Measurements from ENCODE around the gene H6PD. TPM values are rescaled to one million over a fixed set of nuclear protein-coding genes. Genes with fewer than 3 reads are reported as not detected.
A peak's percentile ranks its signal among the peaks of the same experiment; 100 is the strongest.

Gene H6PD
- total RNA-seq, 1 donor from 2014 or later: 21.3 TPM

DNA sequence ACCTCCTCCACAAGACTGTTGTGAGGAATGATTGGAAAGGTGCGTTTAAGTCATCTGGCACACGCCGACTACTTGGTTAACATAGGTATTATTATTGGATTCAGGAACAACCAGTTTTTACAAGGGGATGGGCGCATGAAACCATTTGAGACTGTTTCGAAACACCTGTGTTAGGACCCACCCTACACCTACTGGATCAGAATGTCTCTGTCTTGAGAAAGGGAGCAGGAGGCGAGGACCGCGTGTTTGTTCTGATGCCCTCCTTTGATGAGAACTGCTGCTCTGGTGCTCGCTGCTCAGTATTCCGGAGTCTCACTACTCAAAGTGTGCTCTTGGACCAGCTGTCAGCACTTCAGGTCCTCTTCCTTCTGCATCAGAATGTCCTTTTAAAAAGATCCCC lies 7.3 kb downstream of the H6PD start:
- no peak for DNase-seq

DNA sequence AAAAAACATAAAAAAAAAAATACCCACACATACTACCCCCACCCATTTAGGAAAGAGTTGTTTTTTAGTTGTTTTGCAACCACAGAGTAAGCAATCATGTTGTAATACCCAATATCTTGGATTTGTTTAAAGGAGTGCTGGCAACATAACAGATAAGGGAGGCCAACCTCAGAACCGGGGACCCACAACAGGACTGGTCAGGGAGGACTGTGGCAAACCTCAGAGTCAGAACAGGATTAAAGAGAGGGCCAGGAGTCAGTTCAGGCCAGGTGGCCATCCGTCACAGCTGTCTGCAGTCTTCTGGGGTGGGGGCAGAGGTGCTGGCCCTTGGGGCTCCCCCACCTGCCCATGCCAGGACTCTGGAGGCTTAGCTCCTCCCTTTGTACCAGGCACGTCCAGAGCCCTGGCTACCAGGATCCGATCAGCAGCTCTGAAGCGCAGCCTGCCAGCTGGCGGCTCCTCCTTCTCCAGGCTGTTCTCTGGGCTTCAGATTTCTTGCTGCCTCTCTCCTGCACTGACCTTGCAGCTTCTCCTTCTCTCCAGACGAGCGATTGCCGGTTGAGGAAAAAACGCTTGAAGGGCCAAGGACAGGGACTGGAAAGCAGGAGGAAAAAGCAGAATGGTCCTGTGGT lies 7.9 kb downstream of the H6PD start:
- no peak for DNase-seq

DNA sequence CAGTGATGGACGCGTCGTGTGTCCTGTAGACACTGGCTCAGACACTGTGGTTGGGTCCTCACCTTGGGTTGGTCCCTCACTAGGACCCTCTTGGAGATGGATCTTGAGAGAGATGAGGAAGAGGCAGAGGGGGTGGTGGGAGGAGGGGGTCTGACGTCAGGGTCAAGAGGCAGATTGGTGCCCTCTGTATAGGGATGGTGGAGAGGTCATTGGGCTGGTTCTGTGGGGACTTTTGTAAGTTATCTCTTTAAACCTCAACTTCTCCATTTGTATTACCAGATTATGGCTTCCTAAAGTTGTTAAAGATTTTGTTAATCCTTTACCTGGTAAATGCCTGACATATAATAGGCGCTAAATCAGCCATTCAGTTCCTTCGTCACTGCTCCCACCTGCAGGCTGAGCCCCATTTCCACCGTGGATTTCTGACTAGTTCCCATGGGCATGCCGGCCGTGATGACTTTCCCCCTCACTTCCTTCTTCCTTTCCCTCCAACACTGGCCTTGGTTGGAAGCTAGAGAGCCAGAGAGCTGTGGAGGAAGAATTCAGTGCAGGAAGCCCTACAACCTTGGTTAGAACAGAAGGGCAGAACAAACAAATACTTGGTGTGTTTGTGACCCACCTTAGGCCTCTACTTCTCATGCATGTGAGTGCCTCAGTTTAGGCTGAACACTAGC lies 8.6 kb downstream of the H6PD start:
- no peak for DNase-seq

DNA sequence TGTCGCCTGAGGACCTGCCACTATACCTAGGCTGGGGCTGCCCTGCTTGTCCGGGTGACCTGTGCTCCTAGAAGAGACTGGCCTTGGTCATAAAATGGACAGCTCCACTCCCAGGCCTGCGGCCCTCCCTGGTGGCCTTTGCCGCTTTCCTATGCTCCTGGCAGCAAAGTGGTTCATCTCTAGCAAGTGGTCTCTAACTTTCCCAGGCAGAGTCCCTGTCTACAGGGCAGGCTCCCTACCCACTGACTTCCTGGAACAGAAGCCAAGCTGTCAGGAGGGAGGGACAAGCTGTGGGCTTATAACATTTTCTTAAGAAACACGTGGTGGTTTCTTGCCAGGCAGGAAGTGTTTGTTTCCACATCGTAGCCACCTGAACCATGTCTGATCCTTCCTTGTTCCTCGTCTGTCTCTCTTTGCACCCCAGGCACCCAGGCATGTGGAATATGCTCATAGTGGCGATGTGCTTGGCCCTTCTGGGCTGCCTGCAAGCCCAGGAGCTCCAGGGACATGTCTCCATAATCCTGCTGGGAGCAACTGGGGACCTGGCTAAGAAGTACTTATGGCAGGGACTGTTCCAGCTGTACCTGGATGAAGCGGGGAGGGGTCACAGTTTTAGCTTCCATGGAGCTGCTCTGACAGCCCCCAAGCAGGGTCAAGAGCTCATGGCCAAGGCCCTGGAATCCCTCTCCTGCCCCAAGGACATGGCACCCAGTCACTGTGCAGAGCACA lies 10.1 kb downstream of the H6PD start:
- DNase-seq: peak; percentile 51

DNA sequence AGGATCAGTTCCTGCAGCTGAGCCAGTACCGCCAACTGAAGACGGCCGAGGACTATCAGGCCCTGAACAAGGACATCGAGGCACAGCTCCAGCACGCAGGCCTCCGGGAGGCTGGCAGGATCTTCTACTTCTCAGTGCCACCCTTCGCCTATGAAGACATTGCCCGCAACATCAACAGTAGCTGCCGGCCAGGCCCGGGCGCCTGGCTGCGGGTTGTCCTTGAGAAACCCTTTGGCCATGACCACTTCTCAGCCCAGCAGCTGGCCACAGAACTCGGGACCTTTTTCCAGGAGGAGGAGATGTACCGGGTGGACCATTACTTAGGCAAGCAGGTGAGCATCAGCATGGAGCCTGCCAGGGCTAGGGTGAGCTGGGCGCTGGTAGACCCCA lies 10.7 kb downstream of the H6PD start:
- DNase-seq: no peak

DNA sequence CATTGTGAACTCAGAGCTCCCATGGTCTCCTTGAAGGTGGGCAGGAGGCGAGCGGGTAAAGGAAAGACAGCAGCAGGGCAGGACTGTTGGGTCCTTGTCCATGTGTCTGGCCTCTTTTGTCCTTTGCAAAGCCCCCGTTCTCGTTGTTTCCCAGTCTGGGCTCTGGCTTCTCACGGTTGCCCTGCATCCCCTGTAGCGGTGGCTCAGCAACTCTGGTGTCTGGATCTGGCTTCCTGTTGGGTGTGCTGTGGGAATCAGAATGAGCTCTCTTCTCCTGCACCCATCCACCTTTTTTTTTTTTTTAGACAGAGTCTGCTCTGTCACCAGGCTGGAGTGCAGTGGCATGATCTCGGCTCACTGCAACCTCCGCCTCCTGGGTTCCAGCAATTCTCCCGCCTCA lies 11.1 kb downstream of the H6PD start:
- no peak for DNase-seq

DNA sequence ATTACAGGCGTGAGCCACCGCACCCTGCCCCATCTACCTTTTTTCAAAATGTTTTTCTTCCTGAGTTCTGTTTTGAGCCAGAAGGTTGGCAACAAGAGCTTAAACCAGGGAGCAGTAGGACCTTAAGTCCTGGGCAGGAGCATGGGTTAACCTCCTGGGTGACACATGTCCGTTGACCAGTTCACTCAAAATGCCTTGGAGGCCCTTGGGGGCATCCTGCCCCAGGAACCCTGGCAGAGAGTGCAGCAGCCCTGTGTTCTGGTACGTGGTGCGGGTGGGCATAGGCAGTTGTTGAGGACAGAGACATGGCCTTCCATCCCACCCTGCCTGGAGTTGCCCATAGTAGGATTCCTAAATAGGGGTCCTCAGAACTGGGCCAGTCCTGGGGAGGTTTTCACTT lies 11.6 kb downstream of the H6PD start:
- DNase-seq: no peak

DNA sequence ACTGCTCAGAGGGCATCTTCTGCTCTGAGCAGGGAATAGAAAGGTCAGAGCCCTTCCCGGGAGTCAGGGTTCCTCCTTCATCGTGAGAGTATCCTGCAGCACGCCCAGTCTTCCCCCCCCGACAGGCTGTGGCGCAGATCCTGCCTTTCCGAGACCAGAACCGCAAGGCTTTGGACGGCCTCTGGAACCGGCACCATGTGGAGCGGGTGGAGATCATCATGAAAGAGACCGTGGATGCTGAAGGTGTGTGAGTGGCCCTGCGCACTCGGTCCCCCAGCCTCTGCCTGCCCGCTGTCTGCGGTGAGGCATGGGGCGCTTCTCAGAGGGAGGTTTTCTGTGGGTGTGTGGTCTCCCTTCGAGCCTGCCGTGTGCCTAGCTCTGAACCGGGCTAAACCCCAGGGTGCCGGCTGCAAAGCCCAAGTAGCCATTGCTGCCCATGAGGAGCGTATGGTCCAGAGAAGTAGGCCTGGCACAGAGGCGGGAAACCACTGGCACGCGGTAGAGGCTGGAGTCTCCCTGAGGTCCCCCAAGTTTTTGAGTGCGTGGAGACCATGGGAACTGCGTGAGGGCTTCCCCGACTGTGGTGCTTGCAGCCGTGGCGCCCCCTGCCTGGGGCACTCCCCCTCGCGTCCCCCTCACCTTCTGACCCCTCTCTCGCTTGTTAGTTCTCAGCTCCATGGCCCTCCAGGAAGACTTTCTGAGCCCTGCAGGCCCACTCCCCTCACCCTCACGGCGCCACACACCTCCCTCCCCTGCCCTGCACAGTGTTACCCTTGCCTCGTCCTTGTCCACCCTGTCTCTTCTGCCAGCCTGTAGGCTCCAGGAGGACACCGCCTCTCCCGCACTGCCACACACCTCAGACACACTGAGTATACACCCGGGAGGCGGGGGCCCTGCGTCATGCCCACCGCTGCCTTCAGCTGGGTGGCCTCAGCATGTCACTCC lies 12.5 kb downstream of the H6PD start:
- DNase-seq: no peak

DNA sequence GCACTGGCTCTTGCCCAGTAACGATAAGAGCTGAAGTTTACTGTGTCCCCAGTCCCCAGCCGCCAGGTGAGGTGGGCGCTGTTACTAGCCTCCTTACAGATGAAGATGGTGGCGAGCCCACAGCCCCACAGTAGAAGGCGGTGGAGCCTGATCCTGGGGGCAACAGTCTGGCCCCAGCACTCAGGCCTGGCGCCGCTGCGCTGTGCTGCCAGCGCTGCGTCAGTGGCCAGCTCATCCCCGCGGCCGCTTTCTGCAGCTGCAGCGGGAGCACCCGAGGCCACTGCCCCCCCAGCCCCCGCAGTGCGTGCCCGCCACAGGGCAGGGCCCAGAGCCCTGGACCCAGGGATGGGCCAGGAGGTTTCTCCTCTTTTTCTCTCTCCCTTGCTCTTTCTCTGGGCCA lies 13.3 kb downstream of the H6PD start:
- DNase-seq: no peak

DNA sequence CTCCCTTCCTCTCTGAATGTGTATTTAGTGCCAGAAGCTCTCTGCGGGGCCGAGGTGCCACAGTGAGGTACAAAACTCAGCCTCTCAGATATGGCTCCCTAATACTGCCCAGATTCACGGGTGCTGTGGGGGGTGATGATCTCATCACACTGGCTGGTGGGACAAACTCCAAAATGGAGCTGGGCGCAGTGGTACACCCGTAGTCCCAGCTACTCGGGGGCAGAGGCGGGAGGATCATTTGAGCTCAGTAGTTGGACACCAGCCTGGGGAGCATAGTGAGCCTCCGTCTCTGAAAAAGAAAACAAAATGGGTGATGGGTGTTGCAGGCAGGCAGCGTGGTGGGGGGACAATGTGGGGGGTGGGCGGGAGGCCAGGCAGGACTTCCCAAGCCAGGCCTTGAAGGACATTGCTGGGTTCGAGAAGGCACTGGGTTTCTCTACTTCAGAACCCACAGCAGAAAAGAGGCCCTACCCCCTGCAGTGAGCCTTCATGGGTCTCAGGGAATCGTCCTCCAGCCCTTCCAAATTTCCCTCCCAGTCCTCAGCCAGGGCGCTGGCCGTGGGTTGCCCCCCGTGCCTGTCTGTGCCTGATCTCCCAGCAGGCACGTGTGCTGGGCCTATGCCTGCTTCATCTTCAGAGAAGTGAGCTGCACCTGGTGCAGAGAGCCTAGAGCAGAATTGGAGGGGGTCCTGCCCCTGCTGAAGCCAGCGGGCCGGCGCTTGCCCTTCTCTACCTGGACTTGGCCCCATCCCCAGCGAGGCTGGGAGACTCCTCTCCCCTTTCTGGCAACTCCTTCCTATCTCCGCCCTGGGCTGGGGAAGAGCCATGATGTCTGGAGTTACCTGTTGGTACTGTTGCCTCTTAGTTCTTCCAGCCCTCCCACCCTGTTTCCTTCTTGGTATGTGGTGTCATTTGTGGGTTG lies 14.0 kb downstream of the H6PD start:
- no peak for DNase-seq

DNA sequence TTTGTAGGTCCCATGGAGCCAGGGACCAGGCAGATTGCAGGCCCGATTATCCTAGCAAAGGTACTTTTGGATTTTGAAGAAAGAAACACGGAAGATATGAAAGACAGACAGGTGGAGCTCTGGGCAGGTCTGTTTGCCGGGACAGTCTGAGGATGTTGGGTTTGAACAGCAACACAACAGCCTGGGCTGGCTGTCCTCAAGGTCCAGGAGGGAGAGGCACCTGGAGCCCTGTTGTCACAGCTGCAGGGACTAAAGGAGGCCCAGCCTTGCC lies 14.6 kb downstream of the H6PD start:
- no peak for DNase-seq

DNA sequence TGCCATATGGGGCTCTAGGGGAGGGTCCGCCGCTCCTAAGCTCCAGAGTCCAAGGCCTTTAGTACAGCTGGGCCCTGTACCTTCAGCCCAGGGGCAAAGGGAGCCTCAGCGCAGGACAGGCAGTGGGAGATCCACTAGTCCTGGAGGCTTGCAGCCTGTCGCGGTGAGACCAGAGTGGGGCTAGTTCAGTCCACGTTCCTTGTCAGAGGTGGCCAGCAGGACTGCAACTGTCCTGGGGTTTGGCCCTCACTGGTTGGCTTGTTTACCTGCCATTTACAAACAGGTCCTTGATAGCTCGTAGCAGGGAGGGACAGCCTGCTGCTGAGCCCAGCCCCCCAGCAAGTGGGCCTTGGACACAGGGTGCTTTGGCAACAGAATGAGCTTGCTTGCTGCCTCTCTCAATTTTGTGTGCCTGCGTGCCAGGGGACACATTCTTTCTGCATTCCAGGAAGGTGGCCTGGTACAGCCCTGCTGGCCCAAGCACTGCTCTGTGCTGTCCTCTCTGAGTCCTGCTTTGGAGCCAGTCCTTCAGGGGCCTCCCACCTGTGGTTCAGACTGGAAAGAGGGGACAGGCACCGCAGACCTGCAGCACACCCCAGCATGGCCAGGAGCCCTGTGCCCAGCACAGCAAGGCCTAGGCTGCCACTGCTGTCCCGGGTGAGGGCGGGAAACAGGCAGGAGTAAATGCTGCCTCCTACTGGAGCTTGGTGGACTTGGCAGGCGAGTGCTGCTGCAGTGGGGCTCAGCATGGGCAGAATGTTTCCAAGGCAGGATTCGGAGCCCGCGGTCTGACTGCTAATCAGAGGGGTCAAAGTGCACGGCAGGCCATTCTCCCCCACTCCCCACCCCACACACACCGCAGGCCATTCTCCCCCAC lies 15.2 kb downstream of the H6PD start:
- DNase-seq: peak; percentile 75

DNA sequence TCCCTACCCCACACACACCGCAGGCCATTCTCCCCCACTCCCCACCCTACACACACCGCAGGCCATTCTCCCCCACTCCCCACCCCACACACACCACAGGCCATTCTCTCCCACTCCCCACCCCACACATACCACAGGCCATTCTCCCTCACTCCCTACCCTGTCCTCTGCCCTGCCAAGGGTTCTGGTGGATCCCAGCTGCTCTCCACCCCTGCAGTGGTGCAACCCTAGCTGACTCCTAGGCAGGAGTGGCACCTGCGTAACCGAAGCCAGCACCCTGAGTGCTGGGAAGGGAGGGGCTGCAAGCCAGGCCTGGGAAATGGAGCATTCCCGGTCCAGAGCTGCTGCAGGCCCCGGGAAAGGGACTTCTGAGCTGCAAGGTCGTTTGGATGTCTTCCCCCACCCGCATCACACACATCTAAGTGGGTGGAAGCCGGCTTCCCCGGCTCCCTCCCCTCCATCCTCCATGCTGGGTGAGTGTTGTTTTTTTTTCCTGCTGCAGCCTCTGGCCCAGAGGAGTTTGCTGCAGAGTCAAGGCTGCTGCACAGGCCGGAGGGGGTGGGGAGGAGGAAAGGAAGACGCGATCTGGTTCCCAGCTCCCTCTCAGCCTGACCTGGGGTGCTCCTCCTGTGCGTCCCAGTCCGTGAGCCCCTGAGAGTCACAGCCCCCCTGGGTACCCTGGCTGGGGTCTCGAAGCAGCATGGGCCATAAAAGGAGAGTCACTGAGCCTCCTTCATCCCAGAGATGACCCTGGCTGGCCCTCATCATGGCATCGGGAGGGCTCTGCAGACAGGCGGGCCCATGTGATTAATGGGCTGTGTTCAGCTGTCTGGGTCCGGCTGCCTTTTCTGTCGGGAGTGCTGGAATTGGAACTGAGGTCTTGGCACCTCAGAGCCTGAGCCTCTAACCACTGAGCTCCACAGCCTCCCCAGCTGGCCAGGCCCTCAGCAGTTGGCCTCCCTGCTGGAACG lies 16.1 kb downstream of the H6PD start:
- no peak for DNase-seq

DNA sequence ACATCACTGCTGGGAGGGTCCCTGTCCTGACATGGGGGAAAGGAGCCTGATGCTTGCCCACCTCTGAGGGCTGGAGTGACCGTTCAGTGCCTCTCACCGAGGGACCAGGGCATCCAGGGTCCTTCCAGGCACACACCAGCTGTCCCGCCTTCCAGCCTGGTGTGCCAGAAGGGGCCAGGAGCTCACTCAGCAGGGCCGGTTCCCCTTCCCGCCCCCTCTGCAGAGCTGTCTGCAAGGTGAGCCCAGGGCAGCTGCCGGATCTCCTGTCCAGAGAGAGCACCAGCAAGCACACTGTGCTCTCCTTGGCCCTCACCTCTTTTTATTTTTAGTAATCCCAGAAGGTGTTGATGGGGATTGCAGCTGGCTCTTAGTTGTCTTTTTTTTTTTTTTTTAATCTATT lies 16.9 kb downstream of the H6PD start:
- DNase-seq: no peak

DNA sequence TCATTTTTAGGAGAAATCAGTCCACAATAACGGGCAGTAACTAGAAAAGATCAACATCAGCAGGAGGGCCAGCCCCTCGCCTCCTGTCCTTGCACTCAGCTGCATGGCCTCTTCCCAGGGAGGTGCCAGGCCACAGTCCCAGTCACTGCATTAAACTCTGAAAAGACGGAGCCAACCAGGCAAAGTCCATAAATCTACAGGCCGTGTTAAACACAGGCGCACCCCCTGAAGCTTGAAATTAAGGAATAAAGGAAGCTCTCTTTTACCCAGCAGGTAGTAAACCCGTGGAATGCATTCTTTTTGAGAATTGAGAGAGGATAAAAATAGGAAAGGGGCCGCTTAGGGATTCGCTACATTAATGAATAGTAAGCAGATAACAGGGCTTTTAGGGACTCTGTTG lies 18.4 kb downstream of the H6PD start:
- no peak for DNase-seq

DNA sequence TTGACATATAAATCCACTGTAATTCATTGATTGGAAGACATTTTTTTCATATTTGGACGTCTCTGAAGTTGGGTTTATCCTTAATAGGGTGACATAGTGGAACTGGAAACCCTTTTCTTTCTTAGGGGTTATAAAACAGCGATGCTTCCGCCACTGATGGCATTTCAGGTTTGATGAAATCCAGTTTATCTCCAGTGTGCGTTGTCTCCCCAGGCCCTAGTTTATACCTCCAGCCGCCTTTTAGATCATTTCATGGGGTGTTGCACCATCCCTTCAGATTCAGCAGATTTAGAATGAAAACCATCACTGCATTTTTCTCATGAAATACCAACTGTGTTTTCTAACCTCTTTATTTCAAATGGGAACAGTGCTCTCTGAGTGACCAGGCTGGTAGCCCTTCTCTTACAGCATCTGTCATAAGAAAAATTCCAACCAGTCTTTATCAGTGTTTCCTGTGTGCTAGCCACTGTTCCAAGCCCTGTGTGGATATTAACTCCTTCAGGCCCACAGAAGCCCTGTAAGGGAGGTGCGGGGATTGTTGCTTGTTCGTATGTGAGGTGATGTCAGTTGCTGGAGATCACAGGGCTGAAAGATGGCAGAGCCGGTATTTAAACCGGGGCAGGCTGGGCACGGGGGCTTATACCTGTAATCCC lies 19.0 kb downstream of the H6PD start:
- no peak for DNase-seq

DNA sequence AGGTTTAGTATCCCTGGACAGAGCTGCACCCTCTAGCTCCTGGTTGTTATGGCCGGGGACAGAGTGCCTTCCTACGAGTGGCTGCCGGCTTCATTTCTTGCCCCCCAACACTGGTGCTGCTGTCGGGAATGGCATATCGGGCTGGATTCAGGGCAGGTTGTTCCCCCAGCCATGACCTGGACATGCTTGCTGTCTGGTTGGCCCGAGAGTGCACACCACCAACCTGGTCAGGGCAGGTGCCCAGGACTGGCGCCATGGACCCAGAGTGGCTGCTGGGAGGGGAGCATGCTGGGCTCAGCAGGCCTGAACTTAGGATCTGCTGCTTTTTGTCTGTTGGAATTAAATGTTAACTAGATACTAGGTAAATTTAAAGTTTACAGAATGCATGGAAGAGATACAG lies 21.8 kb downstream of the H6PD start:
- DNase-seq: no peak

DNA sequence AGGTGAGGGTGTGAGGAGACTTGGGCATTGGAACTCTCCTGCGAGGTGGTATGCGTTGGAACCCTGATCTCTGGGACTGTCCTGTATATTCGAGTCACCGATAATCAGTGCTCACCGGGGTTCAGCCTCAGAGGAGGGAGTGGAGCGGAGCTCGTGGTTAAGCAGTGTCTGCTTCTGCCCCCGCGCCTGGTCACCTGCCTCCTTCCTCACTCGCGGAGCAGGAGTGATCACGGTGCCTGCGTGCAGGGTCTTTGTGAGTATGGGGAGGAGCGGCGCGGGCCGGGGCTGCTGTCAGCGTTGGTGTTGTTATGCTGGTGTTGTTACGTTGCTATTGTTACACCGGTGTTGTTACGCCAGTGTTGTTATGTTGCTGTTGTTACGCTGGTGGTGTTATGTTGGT lies 23.3 kb downstream of the H6PD start:
- no peak for DNase-seq

DNA sequence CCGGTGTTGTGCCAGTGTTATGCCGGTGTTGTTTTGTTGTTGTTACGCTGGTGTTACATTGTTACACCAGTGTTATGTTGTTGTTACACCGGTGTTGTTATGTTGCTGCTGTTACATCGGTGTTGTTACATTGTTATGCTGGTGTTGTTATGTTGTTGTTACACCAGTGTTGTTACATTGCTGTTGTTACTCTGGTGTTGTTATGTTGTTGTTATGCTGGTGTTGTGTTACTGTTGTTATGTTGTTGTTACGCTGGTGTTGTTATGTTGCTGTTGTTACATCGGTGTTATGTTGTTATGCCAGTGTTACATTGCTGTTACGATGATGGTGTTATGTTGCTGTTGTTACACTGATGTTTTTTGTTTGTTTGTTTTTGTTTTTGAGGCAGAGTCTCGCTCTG lies 24.1 kb downstream of the H6PD start:
- DNase-seq: no peak
